GM19438 (cell line): Measurements from ENCODE around the gene MDFIC.
"Not testable (repeated sequence)": the region's sequence is repeated elsewhere in the genome, so short reads cannot be mapped to it uniquely, and the experiment has no call there.

ENCODE experiments used
- ATAC-seq: cut with Tn5 transposase; IDR thresholded peaks from one replicate; pipeline ENCODE4 v1.9.1; 2021; ENCODE audit warnings: low read depth; ENCODE audit not compliant: unreplicated experiment

MDFIC gene, protein sequence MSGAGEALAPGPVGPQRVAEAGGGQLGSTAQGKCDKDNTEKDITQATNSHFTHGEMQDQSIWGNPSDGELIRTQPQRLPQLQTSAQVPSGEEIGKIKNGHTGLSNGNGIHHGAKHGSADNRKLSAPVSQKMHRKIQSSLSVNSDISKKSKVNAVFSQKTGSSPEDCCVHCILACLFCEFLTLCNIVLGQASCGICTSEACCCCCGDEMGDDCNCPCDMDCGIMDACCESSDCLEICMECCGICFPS

DNA sequence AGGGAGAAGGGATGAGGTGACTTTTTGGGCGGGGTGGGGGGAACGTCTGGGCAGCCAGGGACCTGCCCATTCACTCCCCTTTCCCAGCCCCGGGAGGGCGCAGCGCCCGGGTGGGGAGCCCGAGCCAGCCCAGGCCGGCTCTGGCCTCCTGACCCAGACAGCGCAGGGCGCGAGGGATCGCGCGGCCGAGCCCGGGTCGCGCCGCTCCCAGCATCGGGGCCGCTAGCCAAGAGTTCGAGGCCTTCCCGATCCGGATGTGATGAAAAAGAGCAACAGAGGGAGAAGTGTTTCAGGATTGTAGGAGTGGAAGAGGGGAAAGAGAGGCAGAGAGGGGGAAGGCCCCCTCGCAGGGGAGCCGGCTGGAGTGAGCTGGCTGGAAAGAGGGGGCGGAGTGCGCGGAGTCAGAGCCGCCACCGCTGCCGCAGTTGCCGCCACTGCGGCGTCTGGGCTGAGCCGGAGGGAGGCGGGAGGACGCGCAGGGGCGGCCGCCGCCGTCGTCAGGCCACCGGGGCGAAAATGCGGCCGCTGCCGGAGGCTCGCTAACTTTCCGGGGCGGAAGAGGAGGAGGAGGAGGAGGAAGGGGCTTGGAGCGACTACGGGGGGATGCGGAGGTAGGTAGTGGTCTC, at the start of gene MDFIC:
Gene MDFIC, plus strand, starts transcription at position 69 of the 626 bp plus-strand sequence. CDS start 940 bp downstream, outside the sequence.
- peak; percentile 37 for ATAC-seq

DNA sequence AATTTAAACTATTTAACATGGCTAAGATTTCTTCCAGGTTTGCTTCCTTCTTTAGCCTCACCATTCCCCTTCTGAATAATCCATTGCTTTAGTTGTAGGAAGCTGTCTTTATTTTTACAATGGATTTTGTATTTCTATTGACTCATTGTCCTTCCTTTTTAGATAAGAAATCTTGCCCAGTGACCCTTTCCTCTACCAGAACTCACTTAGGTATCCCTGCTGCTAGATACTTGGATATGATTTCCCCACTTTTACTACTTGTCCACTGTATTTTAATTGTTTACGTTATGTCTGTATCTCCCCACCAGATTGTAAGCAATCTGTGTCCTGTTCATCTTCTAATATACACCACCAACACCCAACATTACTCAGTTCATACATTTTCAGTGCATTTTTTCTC, 47.7 kb upstream of the MDFIC start:
- ATAC-seq: no peak

DNA sequence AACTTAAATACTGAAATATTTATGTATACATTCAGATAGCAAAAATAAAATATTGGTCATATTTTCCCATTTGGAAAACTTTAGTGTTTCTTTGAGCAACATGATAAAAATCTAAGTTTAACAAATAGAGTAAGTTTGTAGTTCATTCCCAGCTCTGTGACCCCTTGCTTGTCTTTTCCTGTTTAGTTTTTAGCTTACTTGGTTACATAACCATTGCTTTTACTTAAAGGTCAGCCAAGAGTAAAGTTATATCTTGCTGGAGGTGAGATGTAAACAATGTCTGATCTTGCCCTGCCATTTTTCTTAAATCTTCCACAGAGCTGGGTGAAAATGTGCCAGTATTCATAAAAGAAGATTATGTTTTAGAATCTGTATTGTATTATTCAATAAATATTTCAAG, 46.7 kb upstream of the MDFIC start:
- ATAC-seq: no peak

- ATAC-seq: no peak
Observed at GRCh38 chr7:114879554-114879953, 42.3 kb upstream of the MDFIC start.

DNA sequence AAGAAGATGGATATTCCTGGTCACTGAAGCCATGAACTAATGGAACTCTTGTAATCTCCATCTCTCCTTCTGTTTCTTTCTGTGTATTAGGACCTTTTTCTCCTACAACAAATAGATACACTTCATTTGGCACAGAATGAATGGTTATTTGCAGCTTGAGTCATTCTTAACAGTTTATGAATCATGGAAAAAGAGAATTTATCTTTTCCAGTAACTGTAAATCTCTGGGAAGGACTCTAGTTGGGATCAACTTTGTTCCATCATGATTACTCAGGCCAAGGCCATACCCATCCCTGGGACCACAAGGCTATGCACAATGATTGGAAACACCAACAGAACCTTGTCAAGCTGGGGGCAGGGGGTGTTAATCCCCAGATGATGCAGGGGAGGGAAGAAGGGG, 36.1 kb upstream of the MDFIC start:
- ATAC-seq: no peak

GRCh38 chr7:114886241-114886640, 35.7 kb upstream of the MDFIC start:
- no peak for ATAC-seq

DNA sequence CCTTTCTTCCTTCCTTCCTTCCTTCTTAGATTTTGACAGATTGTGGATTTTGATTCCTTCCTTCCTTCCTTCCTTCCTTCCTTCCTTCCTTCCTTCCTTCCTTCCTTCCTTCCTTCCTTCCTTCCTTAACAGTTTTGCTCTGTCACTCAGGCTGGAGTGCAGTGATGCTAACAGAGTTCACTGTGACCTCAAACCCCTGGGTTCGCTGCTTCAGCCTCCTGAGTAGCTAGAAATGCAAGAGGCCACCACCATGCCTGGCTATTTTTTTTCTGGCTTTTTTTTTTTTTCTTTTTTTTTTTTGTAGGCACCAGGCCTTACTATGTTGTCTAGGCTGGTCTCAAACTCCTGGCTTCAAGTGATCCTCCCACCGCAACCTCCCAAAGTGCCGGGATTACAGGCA, 32.8 kb upstream of the MDFIC start:
- ATAC-seq: not testable (repeated sequence)

DNA sequence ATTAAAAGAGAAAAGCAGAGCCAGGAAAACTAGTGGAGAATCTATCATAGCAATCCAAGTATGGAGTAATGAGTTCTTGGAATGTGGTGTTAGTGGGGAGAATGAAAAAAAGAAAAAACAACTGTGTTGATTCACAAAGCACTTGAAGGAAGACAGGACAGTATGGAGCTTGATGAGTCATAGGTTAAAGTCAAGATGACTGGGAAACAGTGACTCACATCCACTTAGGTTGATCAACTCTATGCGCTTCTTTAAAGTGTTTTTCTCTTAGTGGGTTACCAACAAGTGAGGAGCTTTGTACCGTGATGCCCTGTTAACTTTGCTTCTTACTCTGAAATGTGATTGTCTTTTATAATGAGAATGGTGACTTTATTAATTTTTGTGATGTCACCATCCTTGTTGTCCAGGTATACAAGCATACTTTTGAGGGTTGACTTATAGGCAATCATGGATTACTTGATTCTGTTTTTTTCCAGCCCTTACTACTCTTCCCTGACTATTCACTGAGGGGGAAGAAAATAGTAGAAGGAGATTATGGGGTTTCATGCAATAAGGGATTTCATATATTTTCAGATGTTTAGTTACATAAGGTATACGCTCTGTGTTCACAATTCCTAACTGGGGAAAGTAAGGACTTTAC, 32.1 kb upstream of the MDFIC start:
- ATAC-seq: no peak

DNA sequence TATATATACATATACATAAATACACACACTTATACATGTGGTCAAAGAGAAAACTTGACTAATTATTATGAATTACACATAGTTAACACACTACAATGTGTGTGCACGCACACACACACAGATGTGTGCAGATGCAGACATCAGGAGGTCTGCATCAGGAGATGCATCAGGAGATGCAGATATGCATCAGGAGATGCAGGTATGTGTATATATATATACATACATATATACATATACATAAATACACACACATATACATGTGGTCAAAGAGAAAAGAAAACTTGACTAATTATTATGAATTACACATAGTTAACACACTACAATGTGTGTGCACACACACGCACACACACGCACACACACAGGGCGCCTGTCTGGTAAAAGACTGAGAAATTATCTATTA, 31.3 kb upstream of the MDFIC start:
- ATAC-seq: no peak

- ATAC-seq: no peak
Observed at GRCh38 chr7:114900127-114900526, 21.8 kb upstream of the MDFIC start.

GRCh38 chr7:114901771-114902170, 20.1 kb upstream of the MDFIC start:
- no peak for ATAC-seq

DNA sequence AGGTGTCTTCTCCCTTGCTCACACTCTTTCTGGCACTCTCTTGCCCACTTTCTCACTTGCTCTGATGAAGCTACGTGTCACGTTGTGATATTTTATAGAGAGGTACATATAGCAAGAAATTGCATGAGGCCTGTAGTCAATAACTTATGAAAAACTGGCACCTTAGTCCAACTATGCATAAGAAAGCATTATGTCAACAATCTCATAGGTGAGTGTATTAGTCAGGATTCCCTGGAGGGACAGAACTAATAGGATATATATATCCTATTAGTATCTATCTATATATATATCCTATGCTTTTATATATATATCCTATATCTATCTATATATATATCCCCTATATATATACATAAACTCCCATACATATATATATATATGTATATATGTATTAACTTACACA, 18.8 kb upstream of the MDFIC start:
- ATAC-seq: no peak

DNA sequence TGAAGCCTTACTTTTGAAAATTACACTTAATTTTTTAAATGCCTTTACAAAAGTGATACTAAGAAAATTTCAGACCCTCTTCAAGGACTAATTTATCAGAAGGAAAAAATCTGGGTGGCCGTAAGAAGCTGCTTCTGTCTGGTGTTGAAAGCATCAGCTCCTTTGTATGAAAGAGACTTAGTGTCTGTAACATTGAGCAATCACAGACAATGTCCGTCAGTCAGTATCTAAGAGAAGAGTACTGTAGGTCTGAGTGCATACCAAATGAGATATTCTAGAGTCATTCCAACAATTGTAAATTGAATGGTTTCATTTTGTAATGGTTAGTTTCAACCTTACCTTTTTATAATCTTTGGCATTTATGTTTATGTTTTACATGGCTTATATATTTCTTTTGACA, 11.1 kb upstream of the MDFIC start:
- no peak for ATAC-seq

DNA sequence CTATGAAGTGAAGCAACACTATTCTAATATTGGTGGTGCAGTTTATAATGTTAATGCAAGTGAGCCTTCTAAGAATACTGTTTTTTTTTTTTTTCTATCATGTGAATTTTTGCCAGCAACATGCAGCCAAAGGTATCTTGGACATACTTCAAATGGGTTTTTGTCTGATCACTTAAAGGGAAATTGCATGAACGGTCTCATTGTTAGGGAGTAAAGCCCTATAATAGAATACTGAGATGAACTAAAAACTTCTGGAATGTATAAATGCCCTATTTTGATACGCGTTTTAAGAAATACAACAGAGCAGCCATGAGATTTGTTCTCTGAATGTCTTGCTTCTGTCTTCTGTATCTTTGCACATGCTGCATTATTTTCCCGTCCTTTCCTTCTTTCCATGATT, 10.5 kb upstream of the MDFIC start:
- ATAC-seq: no peak

DNA sequence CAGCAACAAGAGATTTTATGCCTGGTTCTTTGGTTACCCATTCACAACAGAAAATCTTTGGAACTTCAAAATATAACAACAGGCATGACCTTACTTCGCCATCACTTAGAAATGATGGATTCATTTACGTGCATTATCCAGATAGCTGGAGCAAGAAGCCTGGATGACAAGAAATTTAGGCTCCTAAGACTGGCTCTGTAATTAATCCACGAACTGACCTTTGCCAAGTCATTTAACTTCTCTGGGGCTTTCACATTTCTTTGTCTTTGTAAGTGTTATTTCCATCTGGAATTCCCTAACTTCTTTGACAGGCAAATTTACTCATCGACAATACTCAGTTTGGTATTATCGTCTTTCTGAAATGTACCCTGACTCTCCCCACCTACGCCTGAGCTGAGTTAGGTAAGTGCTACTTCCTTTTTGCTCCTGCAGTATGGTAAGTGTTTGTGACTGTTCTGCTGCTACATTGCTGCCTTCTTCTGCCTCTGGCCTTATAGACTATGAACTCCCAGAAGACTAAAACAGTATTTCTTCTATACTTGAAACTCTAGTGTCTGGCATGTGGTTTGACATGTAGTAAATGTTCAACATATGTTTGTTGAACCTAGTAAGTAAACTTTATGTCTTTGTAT, 5.5 kb upstream of the MDFIC start:
- ATAC-seq: peak; percentile 76

- ATAC-seq: no peak
Observed at GRCh38 chr7:114917211-114917839, 4.6 kb upstream of the MDFIC start.

DNA sequence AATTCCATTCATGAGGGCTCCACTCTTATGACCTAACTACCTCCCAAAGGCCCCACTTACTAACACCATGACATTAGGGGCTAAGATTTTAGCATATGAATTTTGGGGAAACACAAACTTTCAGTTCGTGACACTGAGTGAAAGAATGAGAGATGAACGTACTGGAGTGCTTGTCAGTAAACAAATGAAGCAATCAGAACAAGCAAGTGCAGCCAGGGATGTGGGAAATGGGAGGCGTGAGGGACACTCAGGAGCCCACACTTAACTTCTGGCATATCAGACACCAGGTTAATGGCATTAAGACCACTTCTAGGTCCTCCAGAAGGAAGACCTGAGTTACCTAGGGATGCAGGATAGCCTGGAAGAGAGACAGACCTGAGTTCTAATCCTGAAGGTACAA, 2.3 kb upstream of the MDFIC start:
- no peak for ATAC-seq

DNA sequence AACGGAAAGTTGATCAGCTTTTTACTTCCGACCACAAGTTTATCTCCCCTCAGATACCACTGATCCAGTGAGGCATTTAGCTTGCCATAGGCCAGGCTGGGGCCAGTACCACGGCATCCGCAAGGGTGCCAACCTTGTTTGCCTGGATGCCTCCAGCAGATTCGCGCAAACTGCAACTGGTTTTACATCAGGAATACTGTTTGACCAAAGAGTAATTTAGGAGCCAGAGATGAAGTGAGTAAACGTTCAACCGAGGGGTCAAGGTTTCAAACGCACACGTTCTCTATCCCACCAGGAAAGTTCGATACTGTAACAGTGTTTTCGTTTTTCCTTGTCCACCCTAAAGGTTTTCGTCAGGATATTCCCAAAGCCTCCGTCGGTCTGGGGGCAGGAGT, 266 bp upstream of the MDFIC start:
- no peak for ATAC-seq

DNA sequence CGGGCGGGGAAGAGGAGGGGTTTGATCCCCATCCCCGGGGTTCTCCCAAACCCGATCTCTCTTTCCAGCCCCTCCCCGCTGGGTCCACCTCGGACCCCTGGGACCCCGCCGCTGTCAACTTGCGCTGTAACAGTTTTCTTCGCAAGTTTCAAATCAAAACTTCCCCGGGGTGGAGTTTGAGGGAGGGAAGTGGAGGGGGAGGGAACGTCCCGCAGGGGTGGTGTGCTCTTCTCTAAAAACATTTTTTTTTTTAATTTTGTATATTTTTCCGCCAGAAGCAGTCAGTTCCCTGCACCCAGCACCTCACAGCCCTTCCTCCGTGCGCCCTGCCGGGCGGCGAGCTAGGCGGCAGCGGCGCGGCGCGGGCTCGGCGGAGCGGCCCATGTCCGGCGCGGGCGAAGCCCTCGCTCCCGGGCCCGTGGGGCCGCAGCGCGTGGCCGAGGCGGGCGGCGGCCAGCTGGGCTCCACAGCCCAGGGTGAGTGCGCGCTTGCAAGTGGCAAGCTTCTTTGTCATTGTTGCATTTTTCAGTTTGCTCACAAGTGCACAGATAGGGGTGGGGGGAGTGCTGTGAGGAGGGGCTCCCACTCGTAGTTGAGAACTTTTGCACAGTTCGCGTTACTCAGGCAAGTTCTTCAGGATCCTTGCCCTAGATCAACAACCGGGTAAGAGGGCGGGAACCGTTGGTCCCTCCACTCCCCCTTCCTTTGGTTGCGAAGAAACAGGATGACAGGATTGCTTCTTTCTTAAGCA, 933 bp downstream of the MDFIC start:
- ATAC-seq: peak; percentile 30

DNA sequence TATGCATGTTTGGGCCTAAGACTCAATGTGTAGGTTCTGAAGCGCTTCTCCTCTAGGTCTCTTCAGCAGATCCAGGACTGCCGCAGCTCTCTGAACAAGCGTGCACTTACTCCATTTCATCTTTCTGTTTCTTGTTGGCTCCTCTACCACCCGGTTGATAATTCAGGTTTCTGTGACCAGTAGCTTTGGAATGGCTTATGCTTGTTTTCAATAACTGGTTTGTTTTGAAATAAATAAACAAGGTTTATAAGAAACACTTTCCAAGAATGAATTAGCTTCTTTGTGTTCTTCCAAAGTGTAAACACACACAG, 1.5 kb downstream of the MDFIC start:
- ATAC-seq: no peak
